GM20000 (cell line): ENCODE data around the gene ZDHHC3.
A peak's percentile ranks its signal among the peaks of the same experiment; 100 is the strongest.

Experiments
- DNase-seq: peaks from one replicate; pipeline ENCODE4 v3.0.0; 2012; ENCODE audit warnings: low spot score
- TF ChIP-seq, protein P1 (sequence below): IDR thresholded peaks from 2 replicates; pipeline ENCODE4 v1.5.1; 2012; ENCODE audit warnings: mild to moderate bottlenecking, control low read depth; ENCODE audit errors: extremely low read depth, missing control alignments

Gene ZDHHC3

DNA sequence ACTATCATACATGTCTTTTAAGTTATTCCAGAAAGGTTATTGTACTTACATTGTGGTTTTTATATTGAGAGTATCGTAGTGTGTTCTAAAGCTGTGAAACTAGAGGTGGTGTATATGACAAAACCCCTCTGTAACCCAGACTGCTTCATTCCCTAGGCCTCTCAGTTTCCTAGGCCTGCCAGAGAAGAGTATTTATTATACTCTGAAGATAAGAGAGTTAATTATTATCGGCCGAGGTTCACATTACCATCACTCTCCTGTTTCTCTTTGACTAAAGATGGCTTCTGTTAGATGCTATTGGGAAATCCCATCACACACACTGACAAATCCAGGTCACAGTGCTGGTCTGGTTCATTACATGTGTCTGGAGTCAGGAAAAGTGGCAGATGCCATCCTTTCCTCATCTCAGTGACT is 20.6 kb upstream of the ZDHHC3 start:
- peak; percentile 29 for DNase-seq
- TF ChIP-seq, protein P1, sequence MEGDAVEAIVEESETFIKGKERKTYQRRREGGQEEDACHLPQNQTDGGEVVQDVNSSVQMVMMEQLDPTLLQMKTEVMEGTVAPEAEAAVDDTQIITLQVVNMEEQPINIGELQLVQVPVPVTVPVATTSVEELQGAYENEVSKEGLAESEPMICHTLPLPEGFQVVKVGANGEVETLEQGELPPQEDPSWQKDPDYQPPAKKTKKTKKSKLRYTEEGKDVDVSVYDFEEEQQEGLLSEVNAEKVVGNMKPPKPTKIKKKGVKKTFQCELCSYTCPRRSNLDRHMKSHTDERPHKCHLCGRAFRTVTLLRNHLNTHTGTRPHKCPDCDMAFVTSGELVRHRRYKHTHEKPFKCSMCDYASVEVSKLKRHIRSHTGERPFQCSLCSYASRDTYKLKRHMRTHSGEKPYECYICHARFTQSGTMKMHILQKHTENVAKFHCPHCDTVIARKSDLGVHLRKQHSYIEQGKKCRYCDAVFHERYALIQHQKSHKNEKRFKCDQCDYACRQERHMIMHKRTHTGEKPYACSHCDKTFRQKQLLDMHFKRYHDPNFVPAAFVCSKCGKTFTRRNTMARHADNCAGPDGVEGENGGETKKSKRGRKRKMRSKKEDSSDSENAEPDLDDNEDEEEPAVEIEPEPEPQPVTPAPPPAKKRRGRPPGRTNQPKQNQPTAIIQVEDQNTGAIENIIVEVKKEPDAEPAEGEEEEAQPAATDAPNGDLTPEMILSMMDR: no peak

DNA sequence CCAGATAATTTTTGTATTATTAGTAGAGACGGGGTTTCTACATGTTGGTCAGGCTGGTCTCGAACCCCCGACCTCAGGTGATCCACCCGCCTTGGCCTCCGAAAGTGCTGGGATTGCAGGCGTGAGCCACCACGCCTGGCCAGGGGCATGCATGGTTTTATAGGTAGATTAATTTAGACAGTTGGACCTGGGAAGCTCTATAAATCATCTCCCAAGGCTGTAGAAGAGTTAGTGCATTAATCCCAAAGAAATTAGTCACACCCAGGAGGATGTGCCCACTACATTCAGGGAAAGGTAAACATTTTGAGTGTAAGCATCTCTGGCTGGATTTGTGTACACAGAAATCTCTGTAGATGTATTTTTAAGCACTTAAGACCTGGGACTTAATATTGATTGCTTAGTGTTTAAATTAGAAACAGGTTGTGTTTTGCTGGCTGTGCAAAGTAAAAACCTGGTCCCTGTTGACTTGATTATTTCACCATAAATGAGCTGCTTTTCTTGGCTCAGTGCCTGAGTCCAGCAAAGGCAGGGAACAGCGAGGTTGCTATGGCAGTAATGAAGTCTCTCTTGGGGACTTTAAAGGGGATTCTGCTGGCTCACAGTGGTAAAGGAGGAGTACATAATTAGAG is 19.3 kb upstream of the ZDHHC3 start:
- DNase-seq: no peak

DNA sequence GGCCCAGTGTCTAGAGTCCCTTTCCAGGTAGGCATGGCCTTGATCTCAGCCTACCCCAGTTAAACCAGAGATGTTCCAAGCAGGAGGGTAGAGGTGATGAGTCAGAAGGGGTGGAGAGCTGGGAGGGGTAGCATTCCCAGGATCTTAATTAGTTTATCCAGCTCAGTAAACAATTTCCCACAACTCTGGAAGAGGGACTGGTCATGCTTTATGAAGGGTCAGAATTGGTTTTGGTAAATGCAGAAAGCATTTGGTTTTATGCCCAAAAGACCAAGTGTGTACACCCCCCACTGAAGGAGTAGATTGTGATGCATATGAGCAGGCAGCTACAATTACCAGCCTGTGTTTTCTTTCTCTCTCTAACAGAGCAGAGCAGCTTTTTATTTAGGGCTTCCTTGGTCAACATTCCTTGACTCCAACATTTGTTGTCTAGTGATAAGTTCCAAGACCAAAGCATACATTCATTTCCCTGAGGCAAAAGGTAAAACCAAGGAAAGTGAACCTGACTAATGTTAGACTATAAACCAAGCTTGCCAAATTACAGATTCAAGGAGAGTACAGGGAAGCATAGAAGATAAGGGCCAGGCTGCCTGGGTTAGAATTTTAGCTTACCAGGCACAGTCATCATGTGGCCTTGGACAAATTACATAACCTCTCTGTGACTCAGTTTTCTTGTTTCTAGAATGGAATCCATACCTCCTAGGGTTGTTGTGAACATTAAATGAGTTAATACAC is 17.7 kb upstream of the ZDHHC3 start:
- TF ChIP-seq, protein P1: no peak
- no peak for DNase-seq

More for the DNA sequence above, 19.3 kb upstream of the ZDHHC3 start:
- TF ChIP-seq, protein P1: no peak

DNA sequence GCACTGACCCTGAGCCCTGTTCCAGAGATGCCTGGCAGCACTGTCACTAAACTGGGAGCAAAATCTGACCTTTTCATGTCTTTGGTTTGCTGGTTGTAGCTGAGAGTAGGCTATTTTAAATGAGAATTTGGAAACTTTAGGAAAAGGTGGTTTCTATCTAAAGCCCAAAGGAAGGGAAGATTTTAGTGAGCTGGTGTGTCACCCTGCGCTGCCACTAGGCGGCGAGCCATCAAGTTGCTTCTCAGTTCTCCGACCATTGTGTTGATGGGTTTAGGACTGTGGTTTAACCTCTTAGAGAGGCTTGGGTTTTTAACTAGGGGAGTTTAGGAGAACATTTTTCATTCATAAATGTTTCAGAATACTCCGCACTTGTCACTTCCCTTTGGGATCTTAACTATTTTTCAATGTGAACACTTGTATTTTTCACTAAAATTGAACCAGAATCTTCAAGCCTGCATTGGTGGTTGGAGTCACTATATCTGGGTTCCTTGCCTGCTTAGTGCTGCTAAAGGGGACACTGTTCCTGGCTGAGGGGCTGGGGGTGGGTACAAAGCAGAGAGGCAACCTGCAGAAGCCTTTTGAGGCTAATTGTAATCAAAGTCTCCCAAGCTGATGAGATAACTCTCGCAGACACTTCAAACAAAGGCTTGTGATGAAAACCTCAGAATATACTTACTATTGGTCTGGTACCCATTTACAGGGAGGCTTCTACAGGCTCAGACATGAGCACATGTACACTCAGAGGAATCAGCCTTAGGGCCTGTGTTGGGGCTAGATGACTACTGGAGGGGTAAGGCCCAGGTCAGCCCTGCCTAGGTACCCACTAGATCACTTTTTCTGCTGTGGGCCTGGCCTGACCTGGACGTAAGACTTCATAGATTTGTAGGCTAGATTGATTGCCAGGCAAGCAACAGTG is 16.8 kb upstream of the ZDHHC3 start:
- TF ChIP-seq, protein P1: peak; percentile 50

GRCh38 chr3:44991326-44991725 is 15.4 kb upstream of the ZDHHC3 start:
- TF ChIP-seq, protein P1: no peak
- DNase-seq: no peak

More for the DNA sequence above, 16.8 kb upstream of the ZDHHC3 start:
- DNase-seq: peak; percentile 35

DNA sequence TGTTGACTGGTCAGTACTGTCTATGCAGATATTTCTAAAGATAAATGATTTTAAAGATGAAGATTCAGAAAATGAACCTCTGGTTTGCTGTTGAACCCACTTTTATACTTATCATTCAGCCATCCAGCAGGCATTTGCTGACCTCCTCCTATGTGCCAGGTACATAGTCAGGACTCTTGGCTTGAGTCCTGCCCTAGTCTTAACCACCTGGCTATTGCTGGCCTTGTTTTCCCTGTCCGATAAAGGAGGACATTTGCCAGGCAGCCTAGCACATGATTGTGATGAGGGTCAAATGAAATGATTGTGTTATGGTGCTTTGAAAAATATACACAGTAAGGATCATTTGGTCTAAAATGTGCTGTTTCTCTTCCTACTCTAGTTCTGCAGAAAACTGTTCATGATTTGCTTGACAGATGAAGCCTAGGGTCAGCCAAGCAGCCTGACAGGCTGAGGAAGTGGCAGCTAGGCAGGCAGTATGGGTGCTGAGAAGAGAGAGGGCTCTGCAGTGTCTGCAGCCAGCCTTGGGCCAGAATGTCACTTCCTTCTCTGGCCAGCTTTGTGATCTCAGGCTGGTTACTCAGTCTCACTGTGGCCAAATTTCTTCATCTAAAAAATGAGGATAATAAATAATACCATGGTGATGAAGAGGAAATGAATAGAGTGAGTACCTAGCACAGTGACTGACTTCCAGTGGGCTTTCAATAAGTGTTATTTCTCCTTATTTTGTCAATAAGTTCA is 13.8 kb upstream of the ZDHHC3 start:
- DNase-seq: no peak
- TF ChIP-seq, protein P1: no peak
